Smooth muscle cell of the brain vasculature (primary cell): ENCODE measurements around the gene ZC3H18.
"Not testable (repeated sequence)": the region's sequence is repeated elsewhere in the genome, so short reads cannot be mapped to it uniquely, and the experiment has no call there.

Experiments used
- DNase-seq: peaks from one replicate; pipeline ENCODE4 v3.0.0-alpha.2; 2012; ENCODE audit warnings: low read depth, low spot score

The ZC3H18 gene

DNA sequence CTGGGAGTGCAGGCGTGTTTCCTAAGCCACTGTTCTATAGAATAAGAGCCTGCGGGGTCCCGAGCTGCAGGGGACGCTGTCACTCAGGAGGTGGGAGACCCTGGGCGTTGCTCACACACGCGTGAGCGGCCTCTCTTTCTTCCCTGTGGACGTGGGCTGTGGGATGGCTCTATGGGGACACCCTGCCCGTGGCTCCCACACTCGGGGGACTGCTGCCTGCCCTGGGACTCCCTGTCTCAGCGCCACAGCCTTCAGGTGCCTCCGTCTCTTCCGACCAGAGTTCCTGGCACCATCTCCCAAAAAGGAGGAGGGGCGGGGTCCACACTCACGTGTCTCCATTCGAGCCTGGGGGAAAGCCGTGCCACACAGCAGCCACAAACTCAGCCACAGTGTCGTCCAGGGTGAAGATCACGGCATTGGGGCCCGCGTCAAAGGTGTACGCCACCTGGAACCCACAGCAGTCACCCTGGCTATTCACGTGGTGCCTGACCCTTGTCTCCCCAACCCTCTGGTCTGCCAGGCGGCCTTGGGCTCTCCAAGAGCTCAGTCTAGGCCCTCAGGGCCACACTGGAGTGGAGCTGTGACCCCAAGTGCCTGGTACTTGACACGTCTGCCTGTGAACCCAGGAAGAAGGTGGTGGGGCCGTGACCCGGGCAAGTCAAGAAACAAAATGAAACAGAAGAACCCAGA, 84.3 kb downstream of the ZC3H18 start:
- DNase-seq, result no peak

DNA sequence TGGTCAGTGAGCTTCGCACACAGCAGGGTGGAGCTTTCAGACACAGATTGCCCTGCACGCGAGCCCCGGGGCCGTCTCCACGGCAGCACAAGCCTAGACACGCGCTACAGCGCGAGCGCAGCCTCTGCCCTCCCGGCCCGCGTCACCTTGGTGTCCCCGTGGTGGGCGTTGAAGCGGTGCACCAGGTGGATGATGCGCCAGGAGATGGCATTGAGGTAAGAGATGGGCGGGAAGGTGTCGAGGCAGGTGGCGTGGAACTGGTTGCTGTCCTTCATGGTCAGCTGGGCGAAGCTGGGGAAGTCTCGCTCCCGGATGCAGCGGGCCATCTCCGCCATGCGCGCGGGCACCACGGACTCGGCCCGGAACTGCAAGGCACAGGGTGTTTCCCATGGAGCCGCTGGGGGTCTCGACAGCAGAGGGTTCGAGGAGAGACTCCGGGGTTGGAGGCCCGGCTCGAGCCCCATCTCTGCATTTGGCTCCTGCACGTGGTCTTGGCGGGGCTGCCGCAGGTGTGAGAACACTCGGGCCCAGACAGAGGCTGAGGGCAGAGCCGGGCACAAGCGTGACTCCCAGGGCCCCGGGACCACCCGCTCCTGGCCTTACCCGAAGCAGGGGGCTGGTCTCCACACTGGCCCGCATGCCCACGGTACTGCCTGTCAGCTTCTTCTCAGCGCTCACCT, 85.0 kb downstream of the ZC3H18 start:
- no peak for DNase-seq

DNA sequence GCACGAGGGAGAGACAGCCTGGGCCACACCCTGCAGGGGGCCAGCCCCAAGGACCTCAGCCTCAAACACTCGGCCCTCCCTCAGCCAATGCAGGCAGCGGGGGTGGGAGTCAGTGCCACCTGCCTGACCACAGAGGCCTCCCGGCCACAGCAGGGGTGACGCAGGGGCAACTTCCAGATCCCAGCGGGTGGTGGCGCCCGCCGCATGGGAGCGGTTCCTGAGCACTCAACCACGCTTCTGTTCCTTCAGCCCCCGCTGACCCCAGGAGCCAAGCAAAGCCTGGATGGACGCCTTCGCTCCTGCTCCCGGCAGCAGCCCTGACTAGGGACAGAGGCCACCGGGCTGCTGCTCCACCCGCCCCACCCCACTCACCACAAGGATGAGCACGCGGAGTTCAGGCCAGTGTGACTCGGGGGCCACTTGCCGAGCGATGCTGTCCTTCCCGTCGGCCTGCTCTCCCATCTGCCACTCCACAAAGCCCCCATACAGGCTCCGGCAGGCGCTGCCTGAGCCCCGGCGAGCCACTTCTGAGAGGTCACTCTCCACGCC, 85.6 kb downstream of the ZC3H18 start:
- DNase-seq, result no peak

DNA sequence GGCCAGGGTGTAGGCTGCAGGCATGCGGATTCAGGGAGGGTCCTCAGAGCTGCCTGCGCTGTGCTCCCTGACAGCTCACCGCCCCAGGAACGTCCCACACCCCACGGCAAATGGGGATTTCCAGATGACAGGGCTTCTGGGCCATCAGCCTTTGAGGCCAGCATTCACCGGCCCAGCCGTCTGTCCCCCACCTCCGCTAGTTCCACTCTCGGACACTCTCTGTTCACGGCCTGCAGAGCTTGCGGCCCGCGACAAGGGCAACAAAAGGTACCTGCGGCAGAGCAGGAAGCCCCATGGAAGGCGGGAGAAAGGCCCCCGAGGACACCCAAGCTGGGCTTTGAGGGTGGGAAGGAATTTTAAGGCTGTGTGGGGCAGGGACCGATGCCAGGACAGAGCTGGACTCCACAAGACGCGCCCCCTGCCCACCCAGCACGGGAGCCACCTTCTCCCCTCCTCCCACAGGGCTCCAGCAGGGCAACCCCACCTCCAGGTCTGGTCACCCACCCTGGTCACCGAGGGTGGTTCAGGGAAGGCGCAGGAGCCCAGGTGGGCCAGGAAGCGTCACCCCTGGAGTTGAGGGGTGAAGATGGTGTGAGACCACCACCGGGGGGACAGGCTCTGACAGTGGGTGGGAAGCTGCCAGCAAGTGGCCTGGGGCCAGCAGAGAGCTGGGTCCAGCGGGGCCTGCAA, 86.2 kb downstream of the ZC3H18 start:
- DNase-seq, result no peak

DNA sequence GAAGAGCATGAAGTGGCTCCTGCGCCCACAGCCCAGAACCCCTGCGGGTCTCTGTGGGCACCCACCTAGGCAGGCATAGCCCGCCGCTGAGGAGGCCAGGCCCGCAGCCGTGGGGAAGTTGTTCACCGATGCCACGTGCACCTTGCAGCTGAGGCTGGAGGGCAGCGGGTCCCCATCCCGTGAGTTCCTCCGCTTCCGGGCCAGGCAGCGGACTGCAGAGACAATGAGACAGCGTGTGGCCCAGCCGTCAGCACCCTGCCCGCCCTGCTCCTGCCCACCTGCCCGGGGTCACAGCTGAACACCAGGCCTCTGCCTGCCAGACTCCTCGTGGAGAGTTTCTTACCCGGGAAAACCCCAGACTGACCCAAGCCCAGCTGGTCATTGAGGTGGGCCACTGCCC, 87.2 kb downstream of the ZC3H18 start:
- no peak for DNase-seq

DNA sequence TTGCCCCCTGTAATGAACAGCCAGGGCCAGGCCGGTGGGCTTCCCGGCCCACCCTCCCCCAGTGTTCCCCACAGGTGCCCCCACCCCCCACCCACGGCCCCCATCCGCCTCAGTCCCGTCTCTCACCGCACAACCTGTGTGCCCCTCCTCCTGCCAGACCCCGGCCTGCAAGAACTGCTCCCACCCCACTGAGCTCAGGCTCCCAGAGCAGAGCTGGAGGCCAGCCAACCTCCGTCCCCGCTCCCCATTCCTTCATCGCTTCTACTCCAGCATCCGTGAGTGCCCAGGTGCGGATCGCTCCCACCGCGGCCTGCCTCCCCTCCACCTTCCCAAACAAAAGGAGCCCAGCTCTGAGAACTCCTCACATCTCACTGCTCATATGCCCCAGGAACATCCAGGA, 88.5 kb downstream of the ZC3H18 start:
- DNase-seq, result no peak

DNA sequence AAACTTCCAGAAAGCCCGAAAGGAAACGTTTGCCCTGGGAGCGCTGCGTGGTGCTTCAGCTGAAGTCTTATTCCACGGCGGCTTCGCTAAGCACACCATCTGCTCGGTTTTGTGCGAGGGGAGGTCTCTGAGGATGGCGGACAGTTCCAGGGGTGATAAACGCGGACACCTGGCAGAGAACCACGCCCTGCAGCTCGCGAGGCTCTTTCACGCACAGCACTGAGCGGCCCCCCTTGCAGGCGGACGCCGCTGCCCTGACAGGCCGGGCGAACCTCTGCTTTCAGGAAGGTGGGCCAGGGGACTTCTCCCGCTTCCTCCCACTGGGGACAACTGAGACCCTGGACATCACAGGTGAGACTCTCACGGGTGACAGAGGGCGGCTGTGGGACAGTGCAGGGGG, 89.0 kb downstream of the ZC3H18 start:
- no peak for DNase-seq

DNA sequence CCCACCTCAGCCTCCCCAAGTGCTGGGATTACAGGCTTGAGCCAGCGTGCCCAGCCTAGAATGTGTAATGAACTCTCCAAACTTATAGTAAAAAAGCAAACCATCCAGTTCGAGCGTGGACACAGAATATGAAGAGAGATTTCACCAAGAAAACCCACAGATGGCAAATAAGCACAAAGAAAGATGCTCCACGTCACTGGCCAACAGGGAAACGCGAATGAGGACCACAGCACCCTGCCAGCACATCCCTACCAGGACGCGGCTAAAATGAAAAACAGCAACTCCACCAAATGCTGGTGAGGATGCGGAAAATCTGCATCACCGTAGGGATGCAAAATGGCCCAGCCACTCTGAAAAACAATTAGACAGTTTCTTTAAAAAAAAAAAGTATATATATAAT, 91.3 kb downstream of the ZC3H18 start:
- no peak for DNase-seq

DNA sequence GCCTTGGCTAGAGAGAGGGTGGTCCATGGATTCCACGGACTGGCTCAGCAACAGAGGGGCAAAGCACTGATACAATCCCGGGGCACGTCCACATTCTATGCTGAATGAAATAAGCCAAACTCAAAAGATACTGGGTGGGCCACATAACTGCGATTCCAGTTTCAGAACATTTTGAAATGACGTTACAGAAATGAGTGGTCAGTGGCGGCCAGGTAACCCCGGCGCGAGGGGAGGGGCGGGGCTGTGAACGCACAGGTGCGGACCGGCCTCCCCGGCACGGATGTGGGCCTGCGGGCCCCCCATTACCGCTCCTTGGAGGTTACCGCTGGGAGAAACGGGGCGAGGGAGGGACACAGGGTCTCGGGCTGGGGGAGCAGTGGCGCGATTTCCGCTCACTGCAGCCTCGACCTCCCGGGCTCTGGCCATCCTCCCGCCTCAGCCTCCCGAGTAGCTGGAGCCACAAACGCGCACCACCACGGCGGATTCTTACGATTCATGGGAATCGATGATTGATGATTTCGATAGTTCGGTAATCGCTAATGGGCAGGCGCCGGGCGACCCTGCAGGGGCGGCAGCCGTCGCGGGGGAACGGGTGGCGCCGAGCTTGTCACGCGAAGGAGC, 92.1 kb downstream of the ZC3H18 start:
- no peak for DNase-seq

DNA sequence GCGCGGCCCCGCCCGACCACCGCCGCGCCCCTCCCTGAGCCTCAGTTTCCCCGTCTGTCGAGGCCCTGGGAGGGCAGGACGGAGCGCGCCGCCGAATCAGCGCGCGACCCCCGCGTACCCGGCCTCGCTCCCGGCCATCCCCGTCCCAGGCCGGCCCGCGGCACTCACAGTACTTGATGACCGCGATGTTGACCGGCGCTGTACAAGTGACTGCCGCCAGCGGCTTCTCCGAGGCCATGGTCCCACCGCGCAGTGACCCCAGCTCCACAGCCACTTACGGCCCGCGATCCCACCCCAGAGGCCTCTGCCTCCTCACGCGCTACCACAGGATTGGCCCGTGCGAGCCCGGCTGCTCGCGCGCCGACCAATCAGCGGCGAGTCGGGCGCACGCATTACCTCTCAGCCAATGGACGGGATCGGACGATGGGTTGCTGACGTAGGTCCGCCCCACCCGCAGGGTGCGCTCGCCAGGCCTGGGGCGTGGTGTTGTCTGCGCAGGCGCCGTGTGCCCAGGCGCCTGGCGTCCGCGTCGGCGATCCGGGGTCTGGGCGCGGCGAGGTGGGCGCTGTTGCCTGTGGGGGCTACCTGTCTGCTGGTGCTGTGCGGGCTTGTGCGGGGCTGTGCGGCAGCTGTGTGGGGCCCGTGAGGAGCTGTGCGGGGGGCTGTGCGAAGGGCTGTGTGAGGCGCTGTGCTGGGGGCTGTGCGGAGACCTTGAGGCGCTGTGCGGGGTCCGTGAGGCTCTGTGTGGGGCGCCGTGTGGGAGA, 92.8 kb downstream of the ZC3H18 start, which contains the start of gene MVD:
Gene MVD (minus strand): TSS at position 249 of the 764 bp plus-strand sequence. CDS start 11 bp downstream, at position 238.
- DNase-seq, result peak; percentile 95

DNA sequence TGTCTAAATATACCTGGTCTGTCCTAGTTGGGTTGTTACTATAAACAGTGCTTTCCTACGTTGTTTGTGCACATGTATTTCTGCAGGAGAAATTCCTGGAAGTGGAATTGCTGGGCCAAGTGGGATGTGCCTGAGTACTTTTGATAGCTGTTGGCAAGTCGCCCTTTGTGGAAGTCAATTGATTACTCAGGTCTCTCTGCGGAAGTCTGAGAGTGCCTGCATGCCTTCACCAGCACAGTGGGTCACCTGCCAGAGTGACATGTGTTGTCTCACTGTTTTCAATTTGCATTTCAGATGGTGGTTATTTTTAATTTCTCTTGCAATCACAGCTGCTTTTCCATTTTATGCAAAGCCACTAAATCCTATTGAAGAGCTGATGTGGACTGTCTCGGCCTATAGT, 94.9 kb downstream of the ZC3H18 start:
- DNase-seq, result no peak

DNA sequence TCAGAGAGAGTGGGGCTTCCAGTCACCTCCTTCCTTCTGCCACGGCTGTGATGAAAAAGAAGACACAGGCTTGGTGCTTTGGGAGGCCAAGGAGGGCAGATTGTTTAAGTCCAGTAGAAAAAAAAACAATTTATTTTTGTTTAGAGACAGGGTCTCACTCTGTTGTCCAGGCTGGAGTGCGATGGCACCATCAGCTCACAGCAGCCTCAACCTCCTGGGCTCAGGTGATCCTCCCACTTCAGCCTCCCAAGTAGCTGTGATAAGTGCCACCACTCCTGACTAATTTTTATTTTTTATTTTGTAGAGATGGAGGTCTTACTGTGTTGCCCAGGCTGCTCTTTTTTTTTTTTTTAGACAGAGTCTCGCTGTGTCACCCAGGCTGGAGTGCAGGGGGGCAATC, 95.4 kb downstream of the ZC3H18 start:
- no peak for DNase-seq

DNA sequence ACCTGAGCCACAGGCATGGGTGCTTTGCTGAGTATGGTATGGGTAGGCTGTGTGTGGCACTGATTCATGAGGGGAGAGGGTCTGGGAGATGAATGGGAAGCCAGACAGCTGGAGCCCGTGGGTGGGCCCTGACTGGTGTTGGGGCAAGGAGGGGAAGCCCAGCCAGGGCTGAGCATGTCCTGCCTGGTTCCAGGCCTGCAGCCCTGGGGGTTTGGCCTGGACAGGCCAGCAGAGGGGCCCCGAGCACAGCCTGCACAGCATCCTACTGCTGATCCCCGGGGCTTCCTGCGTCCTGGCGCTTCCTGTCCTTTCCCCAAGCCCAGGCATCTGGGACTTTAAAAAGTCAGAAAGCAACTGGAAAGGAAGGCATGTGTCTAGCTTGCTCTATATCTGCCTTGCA, 97.3 kb downstream of the ZC3H18 start:
- DNase-seq, result no peak

DNA sequence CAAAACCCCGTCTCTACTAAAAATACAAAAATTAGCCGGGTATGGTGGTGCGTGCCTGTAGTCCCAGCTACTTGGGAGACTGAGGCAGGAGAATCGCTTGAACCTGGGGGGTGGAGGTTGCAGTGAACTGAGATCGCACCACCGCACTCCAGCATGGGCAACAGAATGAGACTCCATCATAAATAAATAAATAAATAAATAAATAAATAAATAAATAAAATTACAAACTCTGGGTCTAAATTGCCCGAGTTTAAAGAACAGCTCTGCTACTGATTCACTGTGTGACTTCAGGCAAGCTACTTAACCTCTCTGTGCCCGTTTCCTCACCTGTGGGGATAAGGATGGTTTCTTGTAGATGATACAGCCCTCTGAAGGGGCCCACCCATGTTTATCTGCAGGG, 99.3 kb downstream of the ZC3H18 start:
- DNase-seq, result not testable (repeated sequence)

DNA sequence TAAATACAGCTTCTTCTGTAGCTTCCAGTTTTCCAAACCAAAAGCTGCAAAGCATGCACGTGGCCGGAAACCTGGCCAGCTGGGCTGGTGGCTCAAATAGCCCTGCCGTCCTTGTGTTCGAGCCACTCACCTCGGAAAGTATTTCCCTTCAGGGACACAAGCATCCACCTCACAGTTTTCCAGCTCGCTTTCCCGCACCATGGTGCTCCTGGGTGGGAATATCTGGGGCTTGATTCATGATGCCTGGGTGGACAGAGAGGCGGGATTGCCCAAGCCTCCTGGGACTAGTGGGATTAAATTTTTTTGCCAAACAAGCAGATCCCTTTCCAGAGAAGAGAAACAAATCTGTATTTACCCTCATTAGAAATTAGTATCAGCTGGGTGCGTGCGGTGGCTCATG, 99.8 kb downstream of the ZC3H18 start:
- DNase-seq, result no peak

DNA sequence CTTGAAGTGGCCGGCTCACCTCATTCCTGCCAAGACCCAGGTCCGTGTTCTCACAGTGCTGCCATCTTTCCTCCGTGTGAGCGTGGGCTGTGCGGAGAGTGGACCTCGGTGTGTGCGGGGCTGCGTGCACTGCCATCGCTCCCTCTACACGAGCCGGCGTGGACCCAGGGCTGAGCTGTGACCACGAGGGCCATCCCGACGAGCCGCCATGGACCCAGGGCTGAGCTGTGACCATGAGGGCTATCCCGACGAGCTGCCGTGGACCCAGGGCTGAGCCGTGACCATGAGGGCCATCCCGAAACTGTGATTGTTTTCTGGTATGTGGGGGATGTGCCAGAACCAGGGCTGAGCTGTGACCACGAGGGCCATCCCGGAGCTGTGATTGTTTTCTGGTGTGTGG, 101.6 kb downstream of the ZC3H18 start:
- DNase-seq, result no peak

DNA sequence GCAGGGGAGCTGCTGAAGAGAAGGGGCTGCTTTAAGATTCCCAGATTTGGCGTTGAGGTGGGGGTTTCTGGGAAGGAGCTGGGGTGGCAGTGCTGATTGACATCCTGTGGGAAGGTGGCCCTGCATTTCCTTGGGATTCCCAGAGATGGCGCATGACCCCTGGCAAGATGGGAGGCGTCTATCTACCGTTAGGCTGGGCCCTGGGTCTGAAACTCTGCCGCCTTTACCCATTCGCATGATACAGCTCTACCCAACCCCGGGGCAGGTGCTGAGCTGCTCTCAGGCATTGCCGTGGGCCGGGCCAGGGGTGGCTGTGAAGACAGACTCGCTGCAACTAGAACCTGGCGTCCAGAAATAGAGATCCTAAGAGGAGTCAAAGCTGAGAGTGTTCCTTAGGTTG, 102.6 kb downstream of the ZC3H18 start:
- DNase-seq, result no peak

DNA sequence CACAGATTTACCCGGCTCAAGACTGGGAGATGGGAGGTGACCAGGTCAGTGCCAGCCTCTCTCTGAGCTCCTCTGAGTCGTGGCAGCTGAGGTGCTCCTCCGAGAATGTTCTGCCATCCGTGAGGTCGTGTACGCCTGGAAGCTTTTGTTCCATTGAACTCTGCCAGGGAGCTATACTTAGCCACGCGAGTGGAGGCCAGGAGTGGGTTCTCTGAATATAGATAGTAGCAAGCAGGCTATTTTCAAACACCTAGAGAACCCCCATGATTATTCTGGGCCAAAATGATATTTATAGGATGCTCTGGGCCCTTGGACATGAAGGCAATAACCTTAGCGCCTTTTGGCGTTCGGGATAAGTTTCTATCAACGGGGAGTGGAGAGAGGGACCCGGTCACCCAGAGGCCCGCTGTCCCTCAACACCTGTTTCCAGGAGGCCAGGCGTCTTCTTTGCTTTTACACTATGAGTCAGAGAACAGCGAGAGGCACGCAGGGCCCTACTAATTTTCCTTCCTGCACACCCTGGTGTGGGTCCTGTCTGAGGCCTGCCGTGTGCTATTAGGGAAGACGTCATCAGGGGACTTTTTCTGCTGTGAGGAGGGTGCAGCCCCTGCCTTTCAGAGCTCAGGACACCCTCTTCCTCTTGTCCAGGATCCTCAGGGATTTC, 103.6 kb downstream of the ZC3H18 start:
- DNase-seq, result no peak

DNA sequence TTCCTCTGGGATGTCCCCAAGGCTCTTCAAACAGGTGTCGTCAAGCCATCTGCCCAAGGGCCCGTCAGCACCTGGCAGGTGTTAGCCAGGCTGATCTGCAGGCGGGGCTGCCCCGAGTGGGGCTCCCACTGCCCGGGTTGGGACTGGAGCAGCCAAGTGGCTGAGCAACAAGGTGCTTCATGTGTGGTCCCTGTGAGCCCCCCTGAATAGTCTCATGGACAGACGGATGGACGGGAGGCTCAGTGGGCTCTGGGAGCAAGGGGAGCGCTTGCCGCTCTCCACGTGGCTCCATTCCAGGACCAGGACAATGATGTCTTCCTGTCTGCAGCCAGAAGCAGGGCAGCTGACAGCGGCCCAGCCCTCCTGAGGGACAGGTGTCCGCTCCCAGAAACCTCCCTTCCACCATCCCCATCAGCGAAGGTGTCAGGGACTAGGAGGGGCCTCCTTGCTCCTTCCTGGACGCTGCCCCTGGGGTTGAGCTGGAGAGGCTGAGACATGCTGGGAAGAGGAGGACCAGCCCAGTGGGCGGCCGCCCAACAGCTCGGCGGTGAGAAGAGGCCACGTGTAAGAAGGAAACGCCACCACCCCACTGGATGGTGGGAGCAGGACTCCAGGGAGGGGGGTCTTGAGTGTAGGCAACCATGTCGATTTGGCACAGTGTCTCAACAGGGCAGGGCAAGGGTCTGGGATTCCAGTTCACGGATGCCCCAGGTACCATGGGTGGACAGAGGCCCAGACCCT, 106.5 kb downstream of the ZC3H18 start:
- DNase-seq, result no peak

DNA sequence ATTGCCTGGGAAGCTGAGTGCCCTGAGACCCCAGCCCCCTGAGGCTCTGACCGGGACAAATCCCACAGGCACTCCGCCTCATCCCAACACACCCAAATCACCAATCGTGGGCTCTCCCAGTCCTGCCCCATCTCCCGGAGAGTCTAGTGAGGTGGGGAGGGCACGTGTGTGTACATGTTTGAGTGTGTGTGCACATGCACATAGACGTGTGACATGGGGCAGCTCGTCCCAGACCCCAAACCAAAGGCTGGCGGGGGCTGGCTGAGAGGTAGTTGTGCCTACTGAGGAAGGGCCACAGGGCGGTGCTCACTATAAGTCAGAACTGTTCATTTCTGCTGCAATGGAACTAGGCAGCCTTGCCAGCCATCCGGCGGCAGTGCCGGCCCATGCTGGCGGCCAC, 107.5 kb downstream of the ZC3H18 start:
- no peak for DNase-seq
